Superior temporal gyrus (tissue), 1 donor: ENCODE results near the gene CAPN14.
"Not testable (repeated sequence)": the region's sequence is repeated elsewhere in the genome, so short reads cannot be mapped to it uniquely, and the experiment has no call there.

Source experiments
- DNase-seq: peaks from one replicate; pipeline ENCODE4 v3.0.0-alpha.2; 2016; ENCODE audit errors: extremely low spot score

Gene CAPN14

GRCh38 chr2:31196622-31197021, 20.7 kb downstream of the CAPN14 start:
- no peak for DNase-seq

GRCh38 chr2:31193806-31194205, 23.5 kb downstream of the CAPN14 start:
- DNase-seq = no peak

- no peak for DNase-seq
Observed at GRCh38 chr2:31192851-31193392, 24.4 kb downstream of the CAPN14 start.

- DNase-seq = no peak
Observed at GRCh38 chr2:31192396-31192795, 24.9 kb downstream of the CAPN14 start.

GRCh38 chr2:31191931-31192330, 25.4 kb downstream of the CAPN14 start:
- DNase-seq = no peak

- DNase-seq = no peak
Observed at GRCh38 chr2:31190188-31190587, 27.1 kb downstream of the CAPN14 start.

GRCh38 chr2:31189141-31189540, 28.2 kb downstream of the CAPN14 start:
- DNase-seq = no peak

GRCh38 chr2:31188131-31188530, 29.2 kb downstream of the CAPN14 start:
- no peak for DNase-seq

GRCh38 chr2:31187166-31187565, 30.1 kb downstream of the CAPN14 start:
- no peak for DNase-seq

- DNase-seq = not testable (repeated sequence)
Observed at GRCh38 chr2:31183973-31184372, 33.3 kb downstream of the CAPN14 start.

GRCh38 chr2:31176742-31177141, 40.6 kb downstream of the CAPN14 start:
- no peak for DNase-seq

- no peak for DNase-seq
Observed at GRCh38 chr2:31171142-31171541, 46.2 kb downstream of the CAPN14 start.

- DNase-seq = peak; percentile 84
Observed at GRCh38 chr2:31170071-31170698, 47.1 kb downstream of the CAPN14 start.

GRCh38 chr2:31168291-31168690, 49.0 kb downstream of the CAPN14 start:
- no peak for DNase-seq

- no peak for DNase-seq
Observed at GRCh38 chr2:31166925-31167324, 50.4 kb downstream of the CAPN14 start.

GRCh38 chr2:31163011-31163539, 54.2 kb downstream of the CAPN14 start:
- no peak for DNase-seq

- DNase-seq = no peak
Observed at GRCh38 chr2:31161637-31162036, 55.7 kb downstream of the CAPN14 start.

- no peak for DNase-seq
Observed at GRCh38 chr2:31151501-31151900, 65.8 kb downstream of the CAPN14 start.

- DNase-seq = no peak
Observed at GRCh38 chr2:31150120-31150670, 67.1 kb downstream of the CAPN14 start.

GRCh38 chr2:31148514-31148913, 68.8 kb downstream of the CAPN14 start:
- DNase-seq = no peak

GRCh38 chr2:31147645-31148044, 69.7 kb downstream of the CAPN14 start:
- DNase-seq = no peak

- no peak for DNase-seq
Observed at GRCh38 chr2:31142110-31142509, 75.2 kb downstream of the CAPN14 start.

GRCh38 chr2:31141443-31142085, 75.8 kb downstream of the CAPN14 start:
- DNase-seq = peak; percentile 42
